ENCODE results near the gene BBX. TPM values are rescaled to one million over a fixed set of nuclear protein-coding genes. Genes with fewer than 3 reads are reported as not detected.

Gene BBX
- polyA plus RNA-seq, 1 donor from 2014 or later = 23.8 TPM

DNA sequence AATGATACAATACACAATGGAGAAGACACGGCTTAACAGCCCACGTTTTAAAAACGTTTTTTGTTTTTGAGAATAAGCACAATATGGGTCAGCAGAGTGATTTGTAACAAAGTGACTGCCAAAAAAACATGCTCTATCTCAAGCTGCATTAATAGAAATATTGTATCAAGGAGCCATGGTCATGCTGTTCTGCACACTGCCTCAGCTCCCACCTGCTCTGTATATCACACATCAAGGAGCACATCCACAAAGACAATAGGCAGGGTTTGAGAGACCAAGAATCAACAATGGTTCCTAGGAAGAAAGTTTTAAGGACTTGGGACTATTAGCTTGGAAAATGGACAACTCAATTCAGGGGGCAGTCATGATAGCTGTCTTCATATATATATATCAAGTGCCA is 6.3 kb upstream of the BBX start:
- no peak overlapping the region for H2AFZ ChIP-seq (ENCODE audit: low read depth, low read length)
- no peaks in the 10 kb centered on the region for H3F3A ChIP-seq (ENCODE audit: insufficient read depth, low read length, poor library complexity, severe bottlenecking)
- H3K9me2 ChIP-seq (ENCODE audit: insufficient read depth, low read length) = no peaks in the 10 kb centered on the region
- no peaks in the 10 kb centered on the region for H3K79me2 ChIP-seq (replicated peaks; ENCODE audit: insufficient read depth, low read length)
- no peak overlapping the region for H3K9ac ChIP-seq (ENCODE audit: low read length)
- no peaks in the 10 kb centered on the region for H3K36me3 ChIP-seq (ENCODE audit: insufficient read depth, low read length)
- no peak for TF ChIP-seq TAF1 (IDR thresholded peaks at IDR 0.05; ENCODE audit: low read depth)
- TF ChIP-seq, protein P1, sequence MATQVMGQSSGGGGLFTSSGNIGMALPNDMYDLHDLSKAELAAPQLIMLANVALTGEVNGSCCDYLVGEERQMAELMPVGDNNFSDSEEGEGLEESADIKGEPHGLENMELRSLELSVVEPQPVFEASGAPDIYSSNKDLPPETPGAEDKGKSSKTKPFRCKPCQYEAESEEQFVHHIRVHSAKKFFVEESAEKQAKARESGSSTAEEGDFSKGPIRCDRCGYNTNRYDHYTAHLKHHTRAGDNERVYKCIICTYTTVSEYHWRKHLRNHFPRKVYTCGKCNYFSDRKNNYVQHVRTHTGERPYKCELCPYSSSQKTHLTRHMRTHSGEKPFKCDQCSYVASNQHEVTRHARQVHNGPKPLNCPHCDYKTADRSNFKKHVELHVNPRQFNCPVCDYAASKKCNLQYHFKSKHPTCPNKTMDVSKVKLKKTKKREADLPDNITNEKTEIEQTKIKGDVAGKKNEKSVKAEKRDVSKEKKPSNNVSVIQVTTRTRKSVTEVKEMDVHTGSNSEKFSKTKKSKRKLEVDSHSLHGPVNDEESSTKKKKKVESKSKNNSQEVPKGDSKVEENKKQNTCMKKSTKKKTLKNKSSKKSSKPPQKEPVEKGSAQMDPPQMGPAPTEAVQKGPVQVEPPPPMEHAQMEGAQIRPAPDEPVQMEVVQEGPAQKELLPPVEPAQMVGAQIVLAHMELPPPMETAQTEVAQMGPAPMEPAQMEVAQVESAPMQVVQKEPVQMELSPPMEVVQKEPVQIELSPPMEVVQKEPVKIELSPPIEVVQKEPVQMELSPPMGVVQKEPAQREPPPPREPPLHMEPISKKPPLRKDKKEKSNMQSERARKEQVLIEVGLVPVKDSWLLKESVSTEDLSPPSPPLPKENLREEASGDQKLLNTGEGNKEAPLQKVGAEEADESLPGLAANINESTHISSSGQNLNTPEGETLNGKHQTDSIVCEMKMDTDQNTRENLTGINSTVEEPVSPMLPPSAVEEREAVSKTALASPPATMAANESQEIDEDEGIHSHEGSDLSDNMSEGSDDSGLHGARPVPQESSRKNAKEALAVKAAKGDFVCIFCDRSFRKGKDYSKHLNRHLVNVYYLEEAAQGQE (IDR thresholded peaks at IDR 0.05; ENCODE audit: borderline replicate concordance) = no peak
- no peak for TF ChIP-seq EP300 (conservative IDR thresholded peaks at IDR 0.05; ENCODE audit: poor library complexity, severe bottlenecking)
- TF ChIP-seq, protein P2, sequence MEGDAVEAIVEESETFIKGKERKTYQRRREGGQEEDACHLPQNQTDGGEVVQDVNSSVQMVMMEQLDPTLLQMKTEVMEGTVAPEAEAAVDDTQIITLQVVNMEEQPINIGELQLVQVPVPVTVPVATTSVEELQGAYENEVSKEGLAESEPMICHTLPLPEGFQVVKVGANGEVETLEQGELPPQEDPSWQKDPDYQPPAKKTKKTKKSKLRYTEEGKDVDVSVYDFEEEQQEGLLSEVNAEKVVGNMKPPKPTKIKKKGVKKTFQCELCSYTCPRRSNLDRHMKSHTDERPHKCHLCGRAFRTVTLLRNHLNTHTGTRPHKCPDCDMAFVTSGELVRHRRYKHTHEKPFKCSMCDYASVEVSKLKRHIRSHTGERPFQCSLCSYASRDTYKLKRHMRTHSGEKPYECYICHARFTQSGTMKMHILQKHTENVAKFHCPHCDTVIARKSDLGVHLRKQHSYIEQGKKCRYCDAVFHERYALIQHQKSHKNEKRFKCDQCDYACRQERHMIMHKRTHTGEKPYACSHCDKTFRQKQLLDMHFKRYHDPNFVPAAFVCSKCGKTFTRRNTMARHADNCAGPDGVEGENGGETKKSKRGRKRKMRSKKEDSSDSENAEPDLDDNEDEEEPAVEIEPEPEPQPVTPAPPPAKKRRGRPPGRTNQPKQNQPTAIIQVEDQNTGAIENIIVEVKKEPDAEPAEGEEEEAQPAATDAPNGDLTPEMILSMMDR (IDR thresholded peaks at IDR 0.05; ENCODE audit: poor library complexity, severe bottlenecking) = no peak
- TF ChIP-seq POLR2AphosphoS5 (IDR thresholded peaks at IDR 0.05) = no peak
- TF ChIP-seq SMC3 (conservative IDR thresholded peaks at IDR 0.05; ENCODE audit: poor library complexity) = no peak
- TF ChIP-seq MXI1 (conservative IDR thresholded peaks at IDR 0.05; ENCODE audit: poor library complexity, severe bottlenecking) = no peak
- H3K4me3 ChIP-seq (ENCODE audit: low read length) = no peak overlapping the region
- H3K27me3 ChIP-seq (ENCODE audit: insufficient read depth, low read depth, low read length) = no peaks in the 10 kb centered on the region
- H3K27ac ChIP-seq (ENCODE audit: low read length) = no peak overlapping the region
- no peaks in the 10 kb centered on the region for H4K20me1 ChIP-seq (ENCODE audit: insufficient read depth)
- no peaks in the 10 kb centered on the region for H3K9me3 ChIP-seq (ENCODE audit: low read length)
- H3K4me2 ChIP-seq (ENCODE audit: low read length) = no peak overlapping the region

DNA sequence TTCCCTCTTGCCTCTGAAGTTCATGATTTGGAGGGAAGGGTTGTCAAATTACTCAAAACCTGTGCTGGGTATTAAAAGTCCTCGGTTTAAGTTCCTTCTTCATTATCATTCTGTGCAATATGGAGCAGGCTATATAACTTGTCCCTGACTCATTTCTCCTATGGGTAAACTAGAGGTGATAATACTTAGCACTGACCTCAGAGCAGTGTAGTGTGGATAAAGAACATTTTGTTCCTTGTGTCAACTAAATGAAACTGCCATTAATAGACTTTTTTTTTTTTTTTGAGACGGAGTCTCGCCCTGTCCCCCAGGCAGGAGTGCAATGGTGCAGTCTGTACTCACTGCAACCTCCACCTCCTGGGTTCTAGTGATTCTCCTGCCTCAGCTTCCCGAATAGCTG is 2.2 kb upstream of the BBX start:
- Histone ChIP-seq H3K27ac (ENCODE audit: low read length) (no peak overlapping the region), H3K9me2 (ENCODE audit: insufficient read depth, low read length) (no peaks in the 10 kb centered on the region), H3K36me3 (ENCODE audit: insufficient read depth, low read length) (no peaks in the 10 kb centered on the region), H3F3A (ENCODE audit: insufficient read depth, low read length, poor library complexity, severe bottlenecking) (peaks cover 3% of the 10 kb centered on the region), H3K27me3 (ENCODE audit: insufficient read depth, low read depth, low read length) (no peaks in the 10 kb centered on the region), H3K9me3 (ENCODE audit: low read length) (no peaks in the 10 kb centered on the region), H3K4me3 (ENCODE audit: low read length) (no peak overlapping the region), H3K79me2 (replicated peaks; ENCODE audit: insufficient read depth, low read length) (no peaks in the 10 kb centered on the region), H4K20me1 (ENCODE audit: insufficient read depth) (no peaks in the 10 kb centered on the region), H3K4me2 (ENCODE audit: low read length) (no peak overlapping the region), H3K9ac (ENCODE audit: low read length) (no peak overlapping the region), H2AFZ (ENCODE audit: low read depth, low read length) (no peak overlapping the region)
- TF ChIP-seq POLR2AphosphoS5 (IDR thresholded peaks at IDR 0.05) = no peak
- no peak for TF ChIP-seq MXI1 (conservative IDR thresholded peaks at IDR 0.05; ENCODE audit: poor library complexity, severe bottlenecking)
- no peak for TF ChIP-seq SMC3 (conservative IDR thresholded peaks at IDR 0.05; ENCODE audit: poor library complexity)
- no peak for TF ChIP-seq EZH2 (IDR thresholded peaks at IDR 0.05; ENCODE audit: borderline replicate concordance, insufficient read depth, low read length, poor library complexity, severe bottlenecking)
- TF ChIP-seq EP300 (conservative IDR thresholded peaks at IDR 0.05; ENCODE audit: poor library complexity, severe bottlenecking) = no peak
- TF ChIP-seq RAD21 (conservative IDR thresholded peaks at IDR 0.05) = no peak
- no peak for TF ChIP-seq TAF1 (IDR thresholded peaks at IDR 0.05; ENCODE audit: low read depth)
- TF ChIP-seq, protein P1 (IDR thresholded peaks at IDR 0.05; ENCODE audit: borderline replicate concordance) = no peak
- TF ChIP-seq, protein P2 (IDR thresholded peaks at IDR 0.05; ENCODE audit: poor library complexity, severe bottlenecking) = no peak

Data from neural cell (in vitro differentiated cells).